CD14-positive monocyte (primary cell): Measurements from ENCODE around the gene ZNF169. TPM values are rescaled to one million over a fixed set of nuclear protein-coding genes. Genes with fewer than 3 reads are reported as not detected.
"Not testable (repeated sequence)": the region's sequence is repeated elsewhere in the genome, so short reads cannot be mapped to it uniquely, and the experiment has no call there.

Experiments used
- DNase-seq, 3 donors: peaks; one replicate each; pipeline ENCODE4 v3.0.0-alpha.2; 2011 to 2022
- H2AFZ ChIP-seq: 2 replicates; pipeline ENCODE4 v1.6.0; 2012; ENCODE audit warnings: mild to moderate bottlenecking, low read depth, low read length, inconsistent platforms; ENCODE audit not compliant: insufficient read depth, poor library complexity, severe bottlenecking
- H3K27ac ChIP-seq, 2 donors: 1 replicate in 1 of 2; 2 replicates in 1 of 2; pipeline ENCODE4 v1.5.1; 2012 to 2013; ENCODE audit warnings: low read length in 2 of 2, control low read depth in 1 of 2, inconsistent platforms in 1 of 2, low read depth in 1 of 2, mild to moderate bottlenecking in 1 of 2
- H3K27me3 ChIP-seq, 2 donors: one replicate each; pipeline versions ENCODE4 v1.6.0 to v1.6.1; 2011 to 2013; ENCODE audit warnings: low read length in 2 of 2; ENCODE audit not compliant: control insufficient read depth in 2 of 2, insufficient read depth in 2 of 2
- H3K36me3 ChIP-seq, 2 donors: replicated peaks in 1 of 2; 1 replicate in 1 of 2; 2 replicates in 1 of 2; pipeline versions ENCODE4 v1.5.1 to v1.6.1; 2012 to 2013; ENCODE audit warnings: low read length in 2 of 2, control low read depth in 1 of 2, inconsistent platforms in 1 of 2, mild to moderate bottlenecking in 1 of 2; ENCODE audit not compliant: insufficient read depth in 2 of 2, control insufficient read depth in 1 of 2
- H3K4me1 ChIP-seq, 2 donors: 1 replicate in 1 of 2; 2 replicates in 1 of 2; pipeline versions ENCODE4 v1.5.1 to v1.6.1; 2012 to 2013; ENCODE audit warnings: low read length in 2 of 2, control low read depth in 1 of 2, inconsistent platforms in 1 of 2, mild to moderate bottlenecking in 1 of 2, moderate library complexity in 1 of 2; ENCODE audit not compliant: insufficient read depth in 2 of 2, control insufficient read depth in 1 of 2
- H3K4me2 ChIP-seq: replicated peaks from 2 replicates; pipeline ENCODE3; 2012; ENCODE audit warnings: low read length, moderate library complexity, mild to moderate bottlenecking; ENCODE audit not compliant: poor library complexity, severe bottlenecking; ENCODE audit errors: extremely low read depth
- H3K4me3 ChIP-seq, 3 experiments: fragments of 200-600 bp in 1 of 3; sonication (generic) in 1 of 3; replicated peaks in 1 of 3; 1 replicate in 2 of 3; 2 replicates in 1 of 3; pipeline ENCODE4 v1.5.1; 2011 to 2013; ENCODE audit warnings: low read length in 3 of 3, mild to moderate bottlenecking in 3 of 3, control low read depth in 2 of 3, low read depth in 2 of 3, inconsistent platforms in 1 of 3, moderate library complexity in 1 of 3
- H3K79me2 ChIP-seq: 2 replicates; pipeline ENCODE4 v1.6.0; 2012; ENCODE audit warnings: mild to moderate bottlenecking, control low read depth, inconsistent platforms, low read length, moderate library complexity; ENCODE audit not compliant: insufficient read depth
- H3K9ac ChIP-seq: 2 replicates; pipeline ENCODE4 v1.6.0; 2017; ENCODE audit warnings: low read length, mild to moderate bottlenecking; ENCODE audit not compliant: insufficient read depth, poor library complexity, severe bottlenecking
- H3K9me3 ChIP-seq, 2 donors: replicated peaks in 1 of 2; 1 replicate in 1 of 2; 2 replicates in 1 of 2; pipeline versions ENCODE4 v1.5.1 to v1.6.1; 2012 to 2013; ENCODE audit warnings: low read length in 2 of 2, control low read depth in 1 of 2; ENCODE audit not compliant: control insufficient read depth in 1 of 2, insufficient read depth in 1 of 2
- H4K20me1 ChIP-seq: 2 replicates; pipeline ENCODE4 v1.6.0; 2012; ENCODE audit warnings: mild to moderate bottlenecking, low read length, control low read depth, moderate library complexity; ENCODE audit not compliant: insufficient read depth
- H3K27ac Mint-ChIP-seq, 7 donors: one replicate each; pipeline ENCODE4 v1.8.0; 2020; ENCODE audit warnings: mild to moderate bottlenecking in 7 of 7, mixed read lengths in 7 of 7, moderate library complexity in 6 of 7, inconsistent platforms in 2 of 7
- H3K27me3 Mint-ChIP-seq, 3 donors: one replicate each; pipeline ENCODE4 v1.8.0; 2021 to 2022; ENCODE audit warnings: low read depth in 3 of 3, mild to moderate bottlenecking in 3 of 3, mixed read lengths in 3 of 3, moderate library complexity in 3 of 3, inconsistent platforms in 1 of 3
- H3K36me3 Mint-ChIP-seq, 2 donors: one replicate each; pipeline ENCODE4 v1.8.0; 2020; ENCODE audit warnings: mixed read lengths in 2 of 2, inconsistent platforms in 1 of 2, mild to moderate bottlenecking in 1 of 2
- H3K4me1 Mint-ChIP-seq: one replicate; pipeline ENCODE4 v1.8.0; 2020; ENCODE audit warnings: mild to moderate bottlenecking, mixed read lengths
- H3K4me3 Mint-ChIP-seq, 2 donors: one replicate each; pipeline ENCODE4 v1.8.0; 2020; ENCODE audit warnings: mild to moderate bottlenecking in 2 of 2, mixed read lengths in 2 of 2, moderate library complexity in 1 of 2
- H3K9me3 Mint-ChIP-seq, 7 donors: one replicate each; pipeline ENCODE4 v1.8.0; 2020 to 2022; ENCODE audit warnings: mixed read lengths in 7 of 7, mild to moderate bottlenecking in 6 of 7, moderate library complexity in 6 of 7, inconsistent platforms in 2 of 7
- CTCF ChIP-seq: fragments of 200-600 bp; IDR thresholded peaks from one replicate; pipeline ENCODE4 v1.8.0; 2022; ENCODE audit warnings: antibody characterized with exemption, mild to moderate bottlenecking
- WGBS: methylation state at CpG from one replicate; pipeline ENCODE4 v1.1.5; 2013; ENCODE audit warnings: missing lambda C conversion rate; ENCODE audit not compliant: insufficient coverage; 5-methylcytosine and 5-hydroxymethylcytosine counted together
- intact Hi-C, 2 donors: fragments of 100-400 bp; cut with micrococcal nuclease; formaldehyde crosslinking; loops; one replicate each; pipeline versions ENCODE4 v1.15.0 to v1.15.1; 2023
- polyA plus RNA-seq, 3 donors: library from polyadenylated mRNA; depleted of rRNA in 1 of 3; unstranded in 2 of 3; stranded (reverse) in 1 of 3; fragments of 300-500 nt in 2 of 3; fragments of >200 nt in 1 of 3; fragmentation: Illumina TruSeq in 2 of 3; gene quantifications; 1 replicate in 2 of 3; 2 replicates in 1 of 3; pipeline ENCODE4 v1.2.3, GENCODE V29; 2012 to 2021

The ZNF169 gene
- polyA plus RNA-seq, 3 donors: 0.90 to 16.5 (median 1.1) TPM

GRCh38 chr9:94222870-94223269 lies 36.2 kb upstream of the ZNF169 start:
- WGBS: no CpG with 5 or more reads among the region's 1 CpG
- Mint-ChIP-seq H3K9me3 (peaks cover 5 to 16% (median 12%) of the 10 kb centered on the region in 7 donors), H3K4me1 (no peaks in the 10 kb centered on the region), H3K27ac (no peak overlapping the region), H3K36me3 (no peaks in the 10 kb centered on the region), H3K27me3 (peaks cover 3 to 10% (median 7%) of the 10 kb centered on the region in 3 donors), H3K4me3 (no peak overlapping the region)
- H3K27me3 ChIP-seq: no peaks in the 10 kb centered on the region
- no peaks in the 10 kb centered on the region for H3K36me3 ChIP-seq
- TF ChIP-seq CTCF: no peak
- H3K4me3 ChIP-seq: no peak overlapping the region
- H3K79me2 ChIP-seq: no peaks in the 10 kb centered on the region
- H2AFZ ChIP-seq: no peak overlapping the region
- H3K4me2 ChIP-seq: no peak overlapping the region
- DNase-seq: no peak
- H3K9ac ChIP-seq: no peak overlapping the region
- H3K27ac ChIP-seq: no peak overlapping the region
- H3K4me1 ChIP-seq: no peaks in the 10 kb centered on the region
- peaks cover 0 to 12% of the 10 kb centered on the region in 2 donors for H3K9me3 ChIP-seq
- intact Hi-C loops: no loop called here
- no peaks in the 10 kb centered on the region for H4K20me1 ChIP-seq

GRCh38 chr9:94225413-94225812 lies 33.7 kb upstream of the ZNF169 start:
- no CpG with 5 or more reads among the region's 2 CpGs for WGBS
- H3K79me2 ChIP-seq: not testable (repeated sequence)

More at GRCh38 chr9:94225413-94225812, 33.7 kb upstream of the ZNF169 start:
- intact Hi-C loops, H3K4me3 Mint-ChIP-seq, H3K27ac ChIP-seq, H3K4me2 ChIP-seq, H2AFZ ChIP-seq, H3K27ac Mint-ChIP-seq, H3K9ac ChIP-seq, H3K36me3 ChIP-seq, DNase-seq, H4K20me1 ChIP-seq, H3K27me3 ChIP-seq, H3K4me1 Mint-ChIP-seq, H3K4me1 ChIP-seq, H3K4me3 ChIP-seq, H3K36me3 Mint-ChIP-seq: not testable (repeated sequence)
- Mint-ChIP-seq H3K27me3 (peaks cover 3 to 12% (median 7%) of the 10 kb centered on the region in 3 donors), H3K9me3 (peaks cover 10 to 24% (median 23%) of the 10 kb centered on the region in 7 donors)
- H3K9me3 ChIP-seq: peaks cover 0 to 17% of the 10 kb centered on the region in 2 donors
